Stomach smooth muscle (tissue), 2 donors: Measurements from ENCODE around the gene CTNNA2.

Experiments used
- H3K27ac ChIP-seq: one replicate; pipeline ENCODE4 v1.7.0; 2013; ENCODE audit warnings: mild to moderate bottlenecking, low read length, inconsistent platforms
- H3K27me3 ChIP-seq, 2 donors: one replicate each; pipeline ENCODE4 v1.7.0; 2013; ENCODE audit warnings: low read length in 2 of 2; ENCODE audit not compliant: insufficient read depth in 2 of 2, control insufficient read depth in 1 of 2
- H3K36me3 ChIP-seq, 2 donors: one replicate each; pipeline ENCODE4 v1.7.0; 2013; ENCODE audit warnings: low read length in 2 of 2; ENCODE audit not compliant: control insufficient read depth in 2 of 2, insufficient read depth in 2 of 2
- H3K4me1 ChIP-seq: one replicate; pipeline ENCODE4 v1.7.0; 2013; ENCODE audit warnings: low read length; ENCODE audit not compliant: control insufficient read depth, insufficient read depth
- H3K4me3 ChIP-seq, 2 donors: one replicate each; pipeline ENCODE4 v1.7.0; 2013; ENCODE audit warnings: low read length in 2 of 2
- H3K9ac ChIP-seq, 2 donors: one replicate each; pipeline ENCODE4 v1.7.0; 2013; ENCODE audit warnings: low read length in 2 of 2, mild to moderate bottlenecking in 1 of 2
- H3K9me3 ChIP-seq, 2 donors: one replicate each; pipeline ENCODE4 v1.7.0; 2013; ENCODE audit warnings: low read length in 2 of 2; ENCODE audit not compliant: control insufficient read depth in 2 of 2
- donor health status: healthy.
- donor health status: Pancreatic carcinoma.

The CTNNA2 gene

DNA sequence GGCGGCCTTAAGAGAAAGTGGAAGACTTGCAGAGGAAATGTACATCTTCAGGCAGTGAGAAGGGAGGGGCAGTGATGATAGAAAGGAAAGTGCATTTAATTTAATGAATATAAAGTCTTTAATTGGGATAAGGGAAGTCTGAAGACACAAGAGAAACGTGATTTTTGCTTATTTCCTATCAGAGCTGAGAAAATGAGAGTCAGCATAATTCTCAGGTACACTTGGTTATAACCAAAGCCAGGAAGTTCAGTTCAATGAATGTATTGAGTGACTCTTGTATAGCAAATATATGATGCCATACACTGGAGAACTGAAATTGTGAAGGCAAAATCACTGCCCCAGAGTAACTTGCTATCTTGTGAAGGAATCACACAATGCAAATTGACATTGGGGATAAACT, 535.4 kb downstream of the CTNNA2 start:
- Histone ChIP-seq H3K36me3 (no peaks in the 10 kb centered on the region), H3K4me3 (no peak overlapping the region), H3K27me3 (no peaks in the 10 kb centered on the region)

DNA sequence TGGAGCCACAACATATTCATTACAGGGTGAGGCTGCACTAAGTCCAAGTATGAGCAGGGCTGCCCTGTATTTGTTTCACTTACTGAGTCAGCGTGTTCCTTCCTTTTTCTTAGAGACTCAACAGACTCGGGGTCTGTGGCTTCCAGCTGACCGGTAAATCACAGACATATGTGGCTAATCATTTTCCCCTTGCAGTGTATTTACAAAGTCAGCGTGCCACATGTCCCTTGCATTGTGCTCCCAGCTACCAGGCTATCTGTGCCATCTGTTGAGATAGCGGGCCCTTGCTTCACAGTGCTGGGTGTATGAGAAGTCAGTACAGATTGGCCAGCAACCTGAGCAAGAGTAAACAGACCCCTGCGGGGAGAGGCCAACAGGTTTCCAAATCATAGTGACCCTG, 537.4 kb downstream of the CTNNA2 start:
- H3K9me3 ChIP-seq = no peaks in the 10 kb centered on the region
- no peaks in the 10 kb centered on the region for H3K4me1 ChIP-seq
- no peak overlapping the region for H3K27ac ChIP-seq
- no peaks in the 10 kb centered on the region for H3K36me3 ChIP-seq
- H3K27me3 ChIP-seq = no peaks in the 10 kb centered on the region
- H3K9ac ChIP-seq = no peak overlapping the region
- H3K4me3 ChIP-seq = no peak overlapping the region

More for the DNA sequence above, 535.4 kb downstream of the CTNNA2 start:
- Histone ChIP-seq H3K4me1 (no peaks in the 10 kb centered on the region), H3K27ac (no peak overlapping the region), H3K9me3 (no peaks in the 10 kb centered on the region), H3K9ac (no peak overlapping the region)

DNA sequence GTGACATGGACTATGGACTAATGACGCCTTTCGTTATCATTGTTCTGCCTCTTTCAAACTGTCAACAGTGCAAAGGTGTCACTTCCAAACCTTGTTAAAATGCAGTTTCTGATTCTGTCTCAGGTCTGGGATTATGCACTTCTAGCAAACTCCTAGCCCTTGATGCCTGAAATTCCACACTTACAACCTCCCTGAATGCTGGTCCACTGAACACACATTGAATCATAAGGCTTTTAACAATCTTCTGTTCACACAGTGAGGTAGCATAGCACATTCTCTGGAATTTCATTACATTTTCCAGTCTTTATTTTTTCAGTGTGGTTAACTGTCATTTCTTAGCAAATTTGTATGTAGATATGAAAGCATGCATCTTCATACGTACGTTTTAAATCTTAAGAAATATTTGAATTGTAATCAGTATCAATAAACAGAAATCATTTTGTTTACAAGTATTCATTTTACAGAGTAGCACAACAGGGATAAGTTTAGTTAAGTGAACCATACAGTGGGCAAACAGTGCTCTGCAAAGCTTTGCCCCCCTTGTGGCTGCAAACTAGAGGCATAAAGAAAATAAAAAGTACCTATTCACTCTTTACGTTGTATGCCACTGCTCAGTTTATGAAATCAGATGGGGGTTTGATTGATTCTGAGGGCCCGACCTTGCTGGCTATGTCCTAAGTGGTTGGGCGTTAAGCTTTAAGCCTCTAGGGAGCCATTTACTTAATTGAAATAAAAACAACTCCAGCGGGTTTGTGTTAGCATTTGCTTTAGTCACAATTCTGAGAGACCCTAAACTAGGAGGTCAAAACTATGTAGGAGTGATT, 540.9 kb downstream of the CTNNA2 start:
- Histone ChIP-seq H3K4me1 (no peaks in the 10 kb centered on the region), H3K36me3 (no peaks in the 10 kb centered on the region), H3K27ac (no peak overlapping the region), H3K4me3 (no peak overlapping the region), H3K9ac (no peak overlapping the region), H3K9me3 (no peaks in the 10 kb centered on the region), H3K27me3 (no peaks in the 10 kb centered on the region)

DNA sequence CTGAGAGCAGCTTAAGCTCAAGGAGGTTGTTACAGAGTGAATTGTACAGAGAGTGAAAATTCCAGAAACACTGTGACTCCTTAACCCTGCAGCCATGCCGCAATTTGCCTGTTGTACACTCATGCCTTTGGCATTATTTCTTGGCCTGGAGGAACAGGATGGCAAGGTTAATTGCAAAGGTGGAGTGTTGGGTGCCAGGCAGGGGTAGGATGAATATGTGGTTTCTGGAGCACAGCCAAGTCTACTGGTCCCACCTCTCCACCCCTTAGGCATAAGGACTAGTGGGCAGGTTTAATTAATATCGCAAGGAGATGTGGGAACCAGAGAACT, 541.5 kb downstream of the CTNNA2 start:
- Histone ChIP-seq H3K27ac (no peak overlapping the region), H3K9me3 (no peaks in the 10 kb centered on the region), H3K36me3 (no peaks in the 10 kb centered on the region), H3K9ac (no peak overlapping the region), H3K27me3 (no peaks in the 10 kb centered on the region), H3K4me1 (no peaks in the 10 kb centered on the region), H3K4me3 (no peak overlapping the region)

DNA sequence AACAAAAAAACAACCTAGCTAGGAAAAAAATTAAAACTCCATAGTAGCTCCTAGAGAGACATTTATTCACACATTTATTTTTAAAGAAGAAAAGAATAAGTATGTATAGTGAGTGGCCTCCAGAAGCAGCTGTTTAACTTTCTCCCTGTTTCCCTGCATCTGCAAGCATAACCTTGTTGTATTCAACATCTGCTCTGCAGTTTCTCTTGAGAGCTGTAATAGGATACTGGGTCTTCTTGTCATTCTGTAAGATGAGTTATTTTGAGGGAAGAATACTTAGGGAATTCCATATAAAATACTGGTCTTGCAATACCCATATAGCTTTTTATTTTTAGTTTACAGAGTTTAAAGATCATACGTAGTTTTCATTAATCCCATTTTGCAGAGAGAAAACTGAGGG, 545.1 kb downstream of the CTNNA2 start:
- Histone ChIP-seq H3K4me1 (no peaks in the 10 kb centered on the region), H3K36me3 (no peaks in the 10 kb centered on the region), H3K9ac (no peak overlapping the region)

DNA sequence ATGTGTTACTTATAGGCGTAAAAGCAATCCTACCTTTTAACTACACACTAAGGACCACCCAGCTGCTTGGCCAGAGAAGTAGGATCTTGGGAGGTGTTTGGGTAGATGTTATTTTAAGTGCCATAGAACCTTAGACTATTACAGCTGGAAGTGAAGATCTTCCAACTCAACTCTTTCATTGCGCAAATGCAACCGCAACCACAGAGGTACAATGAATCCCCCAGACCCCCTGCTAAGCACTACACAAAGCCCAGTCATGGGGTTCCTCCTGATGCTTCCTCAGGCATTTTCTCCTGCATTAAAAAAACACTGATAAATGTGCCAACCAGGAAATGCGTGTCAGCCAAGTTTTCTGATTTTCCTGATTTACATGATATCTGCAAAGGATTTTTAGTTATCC, 545.7 kb downstream of the CTNNA2 start:
- Histone ChIP-seq H3K27ac (no peak overlapping the region), H3K9me3 (no peaks in the 10 kb centered on the region), H3K36me3 (no peaks in the 10 kb centered on the region), H3K27me3 (no peaks in the 10 kb centered on the region), H3K4me3 (no peak overlapping the region), H3K9ac (no peak overlapping the region), H3K4me1 (no peaks in the 10 kb centered on the region)

More for the DNA sequence above, 545.1 kb downstream of the CTNNA2 start:
- Histone ChIP-seq H3K27me3 (no peaks in the 10 kb centered on the region), H3K9me3 (no peaks in the 10 kb centered on the region), H3K4me3 (no peak overlapping the region), H3K27ac (no peak overlapping the region)

DNA sequence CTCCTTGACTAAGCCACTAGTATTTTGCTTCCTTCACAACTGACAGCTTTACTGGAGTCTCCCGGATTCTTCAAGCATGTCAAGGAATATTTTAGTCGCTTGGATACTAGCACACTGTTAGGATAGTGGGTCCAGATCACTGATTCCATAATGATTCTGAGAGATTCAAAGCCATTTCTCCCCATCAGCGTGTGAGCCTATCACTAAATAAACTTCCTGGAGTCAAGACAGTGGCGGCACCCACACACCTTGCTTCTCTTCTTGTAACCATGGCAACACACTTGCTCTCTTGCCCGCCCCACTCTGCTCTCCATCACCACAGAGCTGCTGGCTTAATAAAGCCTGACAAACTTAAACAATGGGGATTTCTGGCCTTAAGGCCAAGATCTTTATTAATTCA, 546.6 kb downstream of the CTNNA2 start:
- Histone ChIP-seq H3K27ac (no peak overlapping the region), H3K9ac (no peak overlapping the region), H3K4me3 (no peak overlapping the region), H3K27me3 (no peaks in the 10 kb centered on the region), H3K9me3 (no peaks in the 10 kb centered on the region), H3K4me1 (no peaks in the 10 kb centered on the region), H3K36me3 (no peaks in the 10 kb centered on the region)

DNA sequence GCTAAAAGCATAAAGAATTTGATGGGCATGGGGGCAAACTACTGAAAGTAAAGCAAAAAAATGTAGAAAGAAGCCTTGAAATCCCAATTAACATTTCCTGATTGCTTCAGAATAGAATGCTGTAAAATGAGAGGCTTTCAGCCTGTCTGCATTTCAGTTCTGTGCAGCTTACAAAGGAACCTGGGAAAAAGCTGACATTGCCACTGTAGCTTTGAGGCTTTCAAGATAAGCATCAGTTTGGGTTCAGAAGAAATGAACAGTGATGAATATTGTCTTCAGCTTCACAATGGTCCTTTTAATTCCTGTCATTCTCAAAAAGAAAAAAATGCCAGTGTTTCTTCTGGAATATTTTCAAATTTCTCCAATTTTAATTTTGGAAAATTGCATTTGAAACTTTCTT, 549.0 kb downstream of the CTNNA2 start:
- Histone ChIP-seq H3K27ac (no peak overlapping the region), H3K4me3 (no peak overlapping the region), H3K9ac (no peak overlapping the region), H3K9me3 (no peaks in the 10 kb centered on the region), H3K36me3 (no peaks in the 10 kb centered on the region), H3K4me1 (no peaks in the 10 kb centered on the region), H3K27me3 (no peaks in the 10 kb centered on the region)

DNA sequence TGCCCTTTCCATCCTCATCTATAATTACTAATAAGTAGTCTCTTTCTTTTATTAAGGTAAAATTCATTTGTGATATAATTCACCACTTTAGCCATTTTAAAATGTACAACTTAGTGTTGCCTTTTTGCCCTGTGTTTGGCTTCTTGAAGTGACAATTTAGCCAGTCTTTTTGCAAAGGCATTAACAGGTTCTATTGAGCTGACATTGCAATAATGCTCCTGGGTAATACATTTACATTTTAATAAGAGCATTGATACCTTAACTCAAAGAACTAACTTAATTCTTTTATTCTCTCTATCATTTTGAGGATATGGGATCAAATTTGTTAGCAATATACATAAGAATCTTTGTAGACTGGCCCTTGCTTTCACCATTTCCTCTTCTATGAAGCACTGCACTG, 549.4 kb downstream of the CTNNA2 start:
- no peaks in the 10 kb centered on the region for H3K27me3 ChIP-seq
- H3K4me3 ChIP-seq = no peak overlapping the region
- H3K9me3 ChIP-seq = no peaks in the 10 kb centered on the region
- H3K27ac ChIP-seq = no peak overlapping the region
- no peaks in the 10 kb centered on the region for H3K36me3 ChIP-seq
- H3K9ac ChIP-seq = no peak overlapping the region
- H3K4me1 ChIP-seq = no peaks in the 10 kb centered on the region

DNA sequence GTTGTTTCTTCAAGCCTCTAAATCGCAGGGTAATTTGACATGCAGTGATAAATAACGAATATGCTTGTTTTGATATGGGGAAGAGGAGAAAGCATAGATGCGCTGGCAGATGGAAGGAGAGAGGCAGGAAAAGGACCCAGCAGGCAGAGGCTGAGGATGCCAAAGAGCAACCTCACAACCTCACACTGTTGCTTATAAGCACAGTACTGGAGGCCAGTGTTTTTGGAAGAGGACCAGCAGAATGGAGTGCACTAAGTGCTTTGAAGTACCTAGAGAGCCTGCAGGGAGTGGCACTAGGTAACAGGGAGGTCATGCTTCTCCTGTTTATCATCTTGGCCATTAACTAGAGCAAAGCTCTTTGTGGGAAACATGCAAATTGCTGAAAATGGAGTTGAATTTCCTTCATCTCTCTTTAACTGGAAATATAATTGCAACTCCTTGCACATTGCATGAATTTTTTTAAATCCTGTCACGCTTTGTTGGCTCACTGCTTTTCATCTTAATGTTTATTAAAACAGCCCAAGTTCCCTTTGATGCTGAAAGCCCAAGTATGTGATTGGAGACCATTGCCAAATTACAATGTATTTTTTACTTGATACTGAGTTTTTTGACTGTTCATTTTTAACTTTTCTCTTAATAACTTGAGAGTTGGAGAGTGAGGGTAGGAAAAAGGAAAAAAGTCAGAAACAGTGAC, 555.3 kb downstream of the CTNNA2 start:
- Histone ChIP-seq H3K27me3 (no peaks in the 10 kb centered on the region), H3K36me3 (no peaks in the 10 kb centered on the region), H3K9me3 (no peaks in the 10 kb centered on the region), H3K4me1 (no peaks in the 10 kb centered on the region), H3K4me3 (no peak overlapping the region), H3K27ac (no peak overlapping the region), H3K9ac (no peak overlapping the region)

DNA sequence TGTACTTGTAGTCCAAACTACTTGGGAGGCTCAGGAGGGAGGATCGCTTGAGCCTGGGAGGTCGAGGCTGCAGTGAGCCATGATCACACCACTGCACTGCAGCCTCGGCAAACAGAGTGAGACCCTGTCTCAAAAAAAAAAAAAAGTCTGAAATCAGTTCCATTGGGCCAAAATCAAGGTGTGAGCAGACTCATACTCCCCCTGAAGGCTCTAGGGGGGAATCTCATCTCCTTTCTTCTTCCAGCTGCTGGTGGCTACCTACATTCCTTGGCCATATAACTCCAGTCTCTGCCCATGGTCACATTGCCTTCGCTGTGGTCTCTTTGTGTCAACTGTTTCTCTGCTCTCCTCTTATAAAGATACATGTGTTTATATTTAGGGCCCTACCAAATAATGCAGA, 557.7 kb downstream of the CTNNA2 start:
- no peak overlapping the region for H3K9ac ChIP-seq
- H3K4me3 ChIP-seq = no peak overlapping the region
- H3K36me3 ChIP-seq = no peaks in the 10 kb centered on the region
- no peaks in the 10 kb centered on the region for H3K9me3 ChIP-seq
- H3K27ac ChIP-seq = no peak overlapping the region
- no peaks in the 10 kb centered on the region for H3K4me1 ChIP-seq
- H3K27me3 ChIP-seq = no peaks in the 10 kb centered on the region
